ENCODE measurements around the gene RALGDS.

DNA sequence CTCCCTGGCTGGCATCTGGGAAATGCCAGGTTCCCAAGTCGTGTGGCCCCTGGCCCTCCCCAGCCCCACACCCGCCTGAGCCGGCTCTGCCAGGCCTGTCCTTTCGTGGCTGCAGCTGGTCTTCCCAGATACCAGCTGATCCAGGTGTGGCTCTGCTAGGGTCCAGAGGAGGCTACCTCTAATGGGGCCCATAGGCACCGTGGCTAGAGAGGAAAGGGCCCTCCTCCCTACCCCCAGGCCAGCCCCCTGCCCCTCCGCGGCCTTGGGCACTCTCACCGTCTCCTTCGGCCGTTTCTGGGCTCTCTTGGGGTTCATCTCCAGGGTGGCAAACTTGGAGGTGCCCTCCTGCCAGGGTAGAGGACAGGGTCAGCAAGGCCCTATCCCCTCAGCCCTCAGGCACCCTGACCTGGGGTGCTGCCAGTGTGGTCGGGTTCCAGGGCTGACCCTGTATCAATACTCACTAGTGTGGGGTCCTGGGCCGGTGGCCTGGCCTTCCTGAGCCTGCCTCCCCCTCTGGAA lies 17.0 kb downstream of the RALGDS start:
- no peak for TF ChIP-seq ELF4 (CRISPR knock-in tag; IDR thresholded peaks at IDR 0.05; ENCODE audit: low read depth)
- no peak for TF ChIP-seq SMAD3 (CRISPR knock-in tag; IDR thresholded peaks at IDR 0.05; ENCODE audit: borderline replicate concordance)
- no peak for TF ChIP-seq CTCF (IDR thresholded peaks at IDR 0.05)
- TF ChIP-seq, protein P1, sequence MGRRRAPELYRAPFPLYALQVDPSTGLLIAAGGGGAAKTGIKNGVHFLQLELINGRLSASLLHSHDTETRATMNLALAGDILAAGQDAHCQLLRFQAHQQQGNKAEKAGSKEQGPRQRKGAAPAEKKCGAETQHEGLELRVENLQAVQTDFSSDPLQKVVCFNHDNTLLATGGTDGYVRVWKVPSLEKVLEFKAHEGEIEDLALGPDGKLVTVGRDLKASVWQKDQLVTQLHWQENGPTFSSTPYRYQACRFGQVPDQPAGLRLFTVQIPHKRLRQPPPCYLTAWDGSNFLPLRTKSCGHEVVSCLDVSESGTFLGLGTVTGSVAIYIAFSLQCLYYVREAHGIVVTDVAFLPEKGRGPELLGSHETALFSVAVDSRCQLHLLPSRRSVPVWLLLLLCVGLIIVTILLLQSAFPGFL (CRISPR knock-in tag; IDR thresholded peaks at IDR 0.05; ENCODE audit: borderline replicate concordance), result no peak
- no peak for TF ChIP-seq NR1H2 (CRISPR knock-in tag; IDR thresholded peaks at IDR 0.05)
- TF ChIP-seq, protein P2, sequence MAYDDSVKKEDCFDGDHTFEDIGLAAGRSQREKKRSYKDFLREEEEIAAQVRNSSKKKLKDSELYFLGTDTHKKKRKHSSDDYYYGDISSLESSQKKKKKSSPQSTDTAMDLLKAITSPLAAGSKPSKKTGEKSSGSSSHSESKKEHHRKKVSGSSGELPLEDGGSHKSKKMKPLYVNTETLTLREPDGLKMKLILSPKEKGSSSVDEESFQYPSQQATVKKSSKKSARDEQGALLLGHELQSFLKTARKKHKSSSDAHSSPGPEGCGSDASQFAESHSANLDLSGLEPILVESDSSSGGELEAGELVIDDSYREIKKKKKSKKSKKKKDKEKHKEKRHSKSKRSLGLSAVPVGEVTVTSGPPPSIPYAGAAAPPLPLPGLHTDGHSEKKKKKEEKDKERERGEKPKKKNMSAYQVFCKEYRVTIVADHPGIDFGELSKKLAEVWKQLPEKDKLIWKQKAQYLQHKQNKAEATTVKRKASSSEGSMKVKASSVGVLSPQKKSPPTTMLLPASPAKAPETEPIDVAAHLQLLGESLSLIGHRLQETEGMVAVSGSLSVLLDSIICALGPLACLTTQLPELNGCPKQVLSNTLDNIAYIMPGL (CRISPR knock-in tag; IDR thresholded peaks at IDR 0.05), result no peak
- TF ChIP-seq E2F5 (CRISPR knock-in tag; IDR thresholded peaks at IDR 0.05), result no peak
- no peak for TF ChIP-seq FOXJ3 (CRISPR knock-in tag; IDR thresholded peaks at IDR 0.05; ENCODE audit: borderline replicate concordance)
- TF ChIP-seq, protein P3, sequence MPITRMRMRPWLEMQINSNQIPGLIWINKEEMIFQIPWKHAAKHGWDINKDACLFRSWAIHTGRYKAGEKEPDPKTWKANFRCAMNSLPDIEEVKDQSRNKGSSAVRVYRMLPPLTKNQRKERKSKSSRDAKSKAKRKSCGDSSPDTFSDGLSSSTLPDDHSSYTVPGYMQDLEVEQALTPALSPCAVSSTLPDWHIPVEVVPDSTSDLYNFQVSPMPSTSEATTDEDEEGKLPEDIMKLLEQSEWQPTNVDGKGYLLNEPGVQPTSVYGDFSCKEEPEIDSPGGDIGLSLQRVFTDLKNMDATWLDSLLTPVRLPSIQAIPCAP (CRISPR knock-in tag; IDR thresholded peaks at IDR 0.05), result no peak
- TF ChIP-seq ZNF263 (CRISPR knock-in tag; IDR thresholded peaks at IDR 0.05; ENCODE audit: low read depth), result no peak
- no peak for TF ChIP-seq FOXP4 (CRISPR knock-in tag; IDR thresholded peaks at IDR 0.05)
- TF ChIP-seq, protein P4, sequence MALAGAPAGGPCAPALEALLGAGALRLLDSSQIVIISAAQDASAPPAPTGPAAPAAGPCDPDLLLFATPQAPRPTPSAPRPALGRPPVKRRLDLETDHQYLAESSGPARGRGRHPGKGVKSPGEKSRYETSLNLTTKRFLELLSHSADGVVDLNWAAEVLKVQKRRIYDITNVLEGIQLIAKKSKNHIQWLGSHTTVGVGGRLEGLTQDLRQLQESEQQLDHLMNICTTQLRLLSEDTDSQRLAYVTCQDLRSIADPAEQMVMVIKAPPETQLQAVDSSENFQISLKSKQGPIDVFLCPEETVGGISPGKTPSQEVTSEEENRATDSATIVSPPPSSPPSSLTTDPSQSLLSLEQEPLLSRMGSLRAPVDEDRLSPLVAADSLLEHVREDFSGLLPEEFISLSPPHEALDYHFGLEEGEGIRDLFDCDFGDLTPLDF (CRISPR knock-in tag; IDR thresholded peaks at IDR 0.05), result no peak
- no peak for TF ChIP-seq MAX (CRISPR knock-in tag; IDR thresholded peaks at IDR 0.05)

Data from WTC11 (cell line).